ENCODE results near the gene HS3ST3A1.

HS3ST3A1 gene

GRCh38 chr17:13485327-13485726, 116.4 kb downstream of the HS3ST3A1 start:
- DNase-seq, result no peak

GRCh38 chr17:13484020-13484419, 117.7 kb downstream of the HS3ST3A1 start:
- no peak for DNase-seq

GRCh38 chr17:13480877-13481276, 120.9 kb downstream of the HS3ST3A1 start:
- DNase-seq, result no peak

- no peak for DNase-seq
Measured at GRCh38 chr17:13478326-13478830, 123.4 kb downstream of the HS3ST3A1 start.

GRCh38 chr17:13477180-13477611, 124.5 kb downstream of the HS3ST3A1 start:
- DNase-seq, result no peak

- no peak for DNase-seq
Measured at GRCh38 chr17:13476720-13477119, 125.0 kb downstream of the HS3ST3A1 start.

GRCh38 chr17:13475574-13476223, 126.0 kb downstream of the HS3ST3A1 start:
- no peak for DNase-seq

GRCh38 chr17:13474073-13474800, 127.5 kb downstream of the HS3ST3A1 start:
- DNase-seq, result no peak

GRCh38 chr17:13465678-13466077, 136.1 kb downstream of the HS3ST3A1 start:
- DNase-seq, result no peak

- DNase-seq, result no peak
Measured at GRCh38 chr17:13462673-13463124, 139.0 kb downstream of the HS3ST3A1 start.

- DNase-seq, result no peak
Measured at GRCh38 chr17:13462146-13462545, 139.6 kb downstream of the HS3ST3A1 start.

- DNase-seq, result no peak
Measured at GRCh38 chr17:13460261-13461000, 141.3 kb downstream of the HS3ST3A1 start.

- no peak for DNase-seq
Measured at GRCh38 chr17:13457783-13458182, 143.9 kb downstream of the HS3ST3A1 start.
